ENCODE results near the gene ZBTB17.

GRCh38 chr1:15962176-15962575 lies 13.7 kb downstream of the ZBTB17 start:
- TF ChIP-seq EP300 (IDR thresholded peaks at IDR 0.05; ENCODE audit: borderline replicate concordance) (no peak), EGR1 (IDR thresholded peaks at IDR 0.05) (no peak), RAD21 (IDR thresholded peaks at IDR 0.05; ENCODE audit: low read depth) (no peak), REST (IDR thresholded peaks at IDR 0.05; ENCODE audit: low read depth) (no peak), CREB1 (IDR thresholded peaks at IDR 0.05; ENCODE audit: low read depth) (no peak), FOXM1 (IDR thresholded peaks at IDR 0.05; ENCODE audit: borderline replicate concordance, low read depth) (no peak), TAF1 (IDR thresholded peaks at IDR 0.05; ENCODE audit: low read depth) (no peak), TEAD4 (IDR thresholded peaks at IDR 0.05) (no peak), CEBPB (IDR thresholded peaks at IDR 0.05) (no peak), YY1 (IDR thresholded peaks at IDR 0.05; ENCODE audit: low read depth) (no peak), MAX (IDR thresholded peaks at IDR 0.05) (no peak), ZBTB7A (IDR thresholded peaks at IDR 0.05; ENCODE audit: low read depth) (no peak)

All from Ishikawa (cell line).